Astrocyte (in vitro differentiated cells and primary cell): ENCODE results near the gene ITSN1. TPM values are rescaled to one million over a fixed set of nuclear protein-coding genes. Genes with fewer than 3 reads are reported as not detected.

Experiments used
- DNase-seq: peaks from one replicate; pipeline ENCODE4 v3.0.0-alpha.2; 2010; ENCODE audit warnings: low read depth
- FAIRE-seq: peaks from 2 replicates; lab custom pipeline; 2011; peaks lifted over from hg19 to GRCh38; lab: Jason Lieb, UNC
- H2AFZ ChIP-seq: 2 replicates; pipeline ENCODE4 v1.6.0; 2012; ENCODE audit warnings: low read depth, low read length, inconsistent platforms
- H3K27ac ChIP-seq: 2 replicates; pipeline ENCODE4 v1.5.1; 2011; ENCODE audit warnings: low read depth, low read length, inconsistent platforms
- H3K27me3 ChIP-seq: 2 replicates; pipeline ENCODE4 v1.6.0; 2011; ENCODE audit warnings: low read length, inconsistent platforms; ENCODE audit not compliant: insufficient read depth
- H3K36me3 ChIP-seq: 2 replicates; pipeline ENCODE4 v1.5.1; 2011; ENCODE audit warnings: low read length, inconsistent platforms; ENCODE audit not compliant: insufficient read depth
- H3K4me1 ChIP-seq: 2 replicates; pipeline ENCODE4 v1.5.1; 2011; ENCODE audit warnings: low read length, inconsistent platforms; ENCODE audit not compliant: insufficient read depth
- H3K4me2 ChIP-seq: 2 replicates; pipeline ENCODE4 v1.6.0; 2012; ENCODE audit warnings: low read length, inconsistent platforms
- H3K4me3 ChIP-seq: 2 replicates; pipeline ENCODE4 v1.5.1; 2011; ENCODE audit warnings: low read depth, mild to moderate bottlenecking, low read length, inconsistent platforms; ENCODE audit not compliant: insufficient read depth
- H3K79me2 ChIP-seq: 2 replicates; pipeline ENCODE4 v1.6.0; 2012; ENCODE audit warnings: mild to moderate bottlenecking, low read length, inconsistent platforms; ENCODE audit not compliant: insufficient read depth
- H3K9ac ChIP-seq: 2 replicates; pipeline ENCODE4 v1.6.0; 2012; ENCODE audit warnings: mild to moderate bottlenecking, low read length, inconsistent platforms
- H3K9me3 ChIP-seq: 2 replicates; pipeline ENCODE4 v1.5.1; 2012; ENCODE audit warnings: low read depth, mild to moderate bottlenecking, low read length, inconsistent platforms; ENCODE audit not compliant: insufficient read depth
- H4K20me1 ChIP-seq: 2 replicates; pipeline ENCODE4 v1.6.0; 2012; ENCODE audit warnings: low read length, inconsistent platforms; ENCODE audit not compliant: insufficient read depth
- H3K27ac Mint-ChIP-seq: one replicate; pipeline ENCODE4 v1.8.0; 2021; ENCODE audit warnings: mild to moderate bottlenecking, mixed read lengths; ENCODE audit not compliant: unreplicated experiment
- H3K27me3 Mint-ChIP-seq: one replicate; pipeline ENCODE4 v1.8.0; 2021; ENCODE audit warnings: low read depth, mixed read lengths; ENCODE audit not compliant: unreplicated experiment
- H3K36me3 Mint-ChIP-seq: one replicate; pipeline ENCODE4 v1.8.0; 2021; ENCODE audit warnings: low read depth, mixed read lengths; ENCODE audit not compliant: unreplicated experiment
- H3K4me1 Mint-ChIP-seq: one replicate; pipeline ENCODE4 v1.8.0; 2021; ENCODE audit warnings: low read depth, mixed read lengths; ENCODE audit not compliant: unreplicated experiment
- H3K4me3 Mint-ChIP-seq: one replicate; pipeline ENCODE4 v1.8.0; 2021; ENCODE audit warnings: mild to moderate bottlenecking, moderate library complexity, mixed read lengths; ENCODE audit not compliant: unreplicated experiment
- H3K9me3 Mint-ChIP-seq: one replicate; pipeline ENCODE4 v1.8.0; 2021; ENCODE audit warnings: mild to moderate bottlenecking, mixed read lengths; ENCODE audit not compliant: unreplicated experiment
- EZH2 ChIP-seq: IDR thresholded peaks from 2 replicates; pipeline ENCODE4 v1.6.1; 2012; ENCODE audit warnings: mild to moderate bottlenecking, low read length, inconsistent platforms; ENCODE audit not compliant: insufficient read depth
- total RNA-seq: library from RNA; stranded (reverse); gene quantifications from 2 replicates; pipeline ENCODE4 v1.2.1, GENCODE V29; 2021
- TF ChIP-seq, protein P1 (sequence below): IDR thresholded peaks from 2 replicates; pipeline ENCODE4 v1.5.1; 2011; ENCODE audit warnings: low read depth, mild to moderate bottlenecking, inconsistent platforms, low read length, moderate library complexity; ENCODE audit not compliant: insufficient read depth

The ITSN1 gene
- total RNA-seq, 1 donor from 2014 or later, result 77.3 TPM

DNA sequence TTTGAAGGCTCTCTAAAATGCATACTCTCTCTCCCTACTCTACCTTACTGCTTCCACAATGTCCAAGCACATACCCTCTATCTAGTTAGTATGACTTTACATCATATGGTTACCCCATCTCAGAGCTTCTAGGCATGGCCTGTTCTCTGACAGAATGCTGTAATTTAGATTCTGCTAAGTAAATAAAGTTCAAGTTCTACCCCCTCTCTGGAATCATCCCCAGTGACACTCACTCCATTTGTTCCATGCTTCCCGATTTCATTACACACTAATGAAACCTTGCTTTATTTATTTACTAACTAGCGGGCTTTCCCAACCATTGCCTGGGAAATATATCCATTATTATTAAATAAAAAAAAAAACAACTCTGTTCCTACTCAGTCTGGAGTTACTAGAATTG, 8.0 kb upstream of the ITSN1 start:
- Mint-ChIP-seq H3K4me3 (no peak overlapping the region), H3K27ac (no peak overlapping the region), H3K36me3 (peaks cover 7% of the 10 kb centered on the region), H3K9me3 (no peaks in the 10 kb centered on the region), H3K4me1 (no peaks in the 10 kb centered on the region), H3K27me3 (no peaks in the 10 kb centered on the region)
- no peak overlapping the region for H3K9ac ChIP-seq
- H2AFZ ChIP-seq, result no peak overlapping the region
- FAIRE-seq (no peak), DNase-seq (no peak)
- no peaks in the 10 kb centered on the region for H3K36me3 ChIP-seq
- H4K20me1 ChIP-seq, result no peaks in the 10 kb centered on the region
- TF ChIP-seq, protein P1, sequence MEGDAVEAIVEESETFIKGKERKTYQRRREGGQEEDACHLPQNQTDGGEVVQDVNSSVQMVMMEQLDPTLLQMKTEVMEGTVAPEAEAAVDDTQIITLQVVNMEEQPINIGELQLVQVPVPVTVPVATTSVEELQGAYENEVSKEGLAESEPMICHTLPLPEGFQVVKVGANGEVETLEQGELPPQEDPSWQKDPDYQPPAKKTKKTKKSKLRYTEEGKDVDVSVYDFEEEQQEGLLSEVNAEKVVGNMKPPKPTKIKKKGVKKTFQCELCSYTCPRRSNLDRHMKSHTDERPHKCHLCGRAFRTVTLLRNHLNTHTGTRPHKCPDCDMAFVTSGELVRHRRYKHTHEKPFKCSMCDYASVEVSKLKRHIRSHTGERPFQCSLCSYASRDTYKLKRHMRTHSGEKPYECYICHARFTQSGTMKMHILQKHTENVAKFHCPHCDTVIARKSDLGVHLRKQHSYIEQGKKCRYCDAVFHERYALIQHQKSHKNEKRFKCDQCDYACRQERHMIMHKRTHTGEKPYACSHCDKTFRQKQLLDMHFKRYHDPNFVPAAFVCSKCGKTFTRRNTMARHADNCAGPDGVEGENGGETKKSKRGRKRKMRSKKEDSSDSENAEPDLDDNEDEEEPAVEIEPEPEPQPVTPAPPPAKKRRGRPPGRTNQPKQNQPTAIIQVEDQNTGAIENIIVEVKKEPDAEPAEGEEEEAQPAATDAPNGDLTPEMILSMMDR, result no peak
- no peak for TF ChIP-seq EZH2
- H3K27ac ChIP-seq, result no peak overlapping the region
- H3K9me3 ChIP-seq, result no peaks in the 10 kb centered on the region
- H3K79me2 ChIP-seq, result peaks cover 48% of the 10 kb centered on the region
- no peaks in the 10 kb centered on the region for H3K27me3 ChIP-seq
- no peak overlapping the region for H3K4me2 ChIP-seq
- no peaks in the 10 kb centered on the region for H3K4me1 ChIP-seq
- H3K4me3 ChIP-seq, result no peak overlapping the region

DNA sequence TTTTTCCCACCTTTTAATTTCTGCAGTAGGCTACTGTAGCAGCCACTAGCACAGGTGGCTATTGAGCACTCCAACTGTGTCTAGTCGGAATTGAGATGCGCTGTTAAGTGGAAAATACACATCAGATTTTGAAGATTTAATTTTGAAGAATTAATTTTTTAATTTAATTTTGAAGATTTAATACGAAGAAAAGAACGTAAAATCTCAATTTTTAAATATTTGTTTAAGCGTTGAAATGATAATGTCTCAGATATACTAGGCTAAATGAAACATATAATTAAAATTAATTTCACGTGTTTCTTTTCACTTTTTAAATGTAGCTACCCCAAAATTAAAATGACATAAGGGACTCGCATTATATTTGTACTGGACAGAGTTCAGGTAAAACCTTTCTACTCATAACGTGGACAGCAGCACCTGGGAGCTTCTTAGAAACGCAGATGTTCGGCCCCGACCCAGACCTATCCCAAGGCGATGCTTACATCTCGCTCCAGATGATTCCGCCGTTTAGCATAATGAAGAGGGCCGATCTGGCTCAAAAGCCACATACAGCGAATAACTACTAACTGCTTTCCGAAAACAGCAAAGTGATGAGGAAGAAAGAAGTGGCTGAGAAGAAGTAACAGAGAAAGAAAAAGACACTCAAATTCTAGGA, 1.5 kb upstream of the ITSN1 start:
- no peak for TF ChIP-seq EZH2
- TF ChIP-seq, protein P1, result no peak
- Histone ChIP-seq H3K36me3 (no peaks in the 10 kb centered on the region), H3K9ac (peak overlapping the region; percentile 91), H3K4me1 (peaks cover 9% of the 10 kb centered on the region), H3K4me3 (peak overlapping the region; percentile 86), H4K20me1 (peaks cover 19% of the 10 kb centered on the region), H3K27ac (peak overlapping the region; percentile 83), H3K27me3 (no peaks in the 10 kb centered on the region), H3K79me2 (peaks cover 79% of the 10 kb centered on the region), H2AFZ (peak overlapping the region; percentile 87), H3K4me2 (peak overlapping the region; percentile 93), H3K9me3 (no peaks in the 10 kb centered on the region)
- Mint-ChIP-seq H3K27ac (peak overlapping the region; percentile 100), H3K9me3 (no peaks in the 10 kb centered on the region), H3K36me3 (peaks cover 2% of the 10 kb centered on the region), H3K4me1 (peaks cover 1% of the 10 kb centered on the region), H3K4me3 (peak overlapping the region; percentile 93), H3K27me3 (no peaks in the 10 kb centered on the region)
- DNase-seq (peak; percentile 17), FAIRE-seq (no peak)
